GM19025 (cell line): Measurements from ENCODE around the gene ATF7.
"Not testable (repeated sequence)": the region's sequence is repeated elsewhere in the genome, so short reads cannot be mapped to it uniquely, and the experiment has no call there.

Experiments used
- ATAC-seq: cut with Tn5 transposase; IDR thresholded peaks from one replicate; pipeline ENCODE4 v1.9.1; 2021; ENCODE audit warnings: mild to moderate bottlenecking, low read depth, moderate library complexity; ENCODE audit not compliant: unreplicated experiment

The ATF7 gene

GRCh38 chr12:53631721-53632120, 5.5 kb upstream of the ATF7 start:
- no peak for ATAC-seq

- ATAC-seq = no peak
Observed at GRCh38 chr12:53627919-53628318, 1.7 kb upstream of the ATF7 start.

- no peak for ATAC-seq
Observed at GRCh38 chr12:53626702-53627169, 554 bp upstream of the ATF7 start.

DNA sequence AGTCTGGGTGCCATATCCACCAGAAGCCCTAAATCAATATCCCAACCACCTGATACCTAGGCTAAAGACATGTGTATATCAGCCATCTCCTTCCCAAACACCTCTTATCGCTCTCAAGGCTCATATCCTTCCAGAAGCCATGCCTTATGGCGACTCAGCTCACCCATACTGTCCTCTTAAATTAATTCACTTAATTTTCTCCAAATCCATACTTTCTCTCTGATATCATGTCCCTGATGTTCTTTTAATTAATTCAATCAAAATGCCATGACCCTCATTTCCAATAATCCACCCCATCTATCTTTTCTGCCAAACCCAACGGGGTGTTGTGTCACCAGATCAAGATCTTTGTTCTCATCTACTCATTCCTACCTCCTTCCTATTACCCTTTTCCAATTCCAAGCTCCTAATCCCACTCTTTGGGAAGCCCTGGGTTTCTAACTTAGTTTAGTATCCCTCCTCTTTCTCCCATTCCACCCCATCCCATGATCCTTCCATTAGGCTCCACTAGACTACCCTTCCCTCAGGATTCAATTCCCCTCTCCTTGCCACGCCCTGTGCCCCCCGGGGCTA, 723 bp downstream of the ATF7 start:
- ATAC-seq = no peak

- ATAC-seq = no peak
Observed at GRCh38 chr12:53624956-53625355, 1.2 kb downstream of the ATF7 start.

DNA sequence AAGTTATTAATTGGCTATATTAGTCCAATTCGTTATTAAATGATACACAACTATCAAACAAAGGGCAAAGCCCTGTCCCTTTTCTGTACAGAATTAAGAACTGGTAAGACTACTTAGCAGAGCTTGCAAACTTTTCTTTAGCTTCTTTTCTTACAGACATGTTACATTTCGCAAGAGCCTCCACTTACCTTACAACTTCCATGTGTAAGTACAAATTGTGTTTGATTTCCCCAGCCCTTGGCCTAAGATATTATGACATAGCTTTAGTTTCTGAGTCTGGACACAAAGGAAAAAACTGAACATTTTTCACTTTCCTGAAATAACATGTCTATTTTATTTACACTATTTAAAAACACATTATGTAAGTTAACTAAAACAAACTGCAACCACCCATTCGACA, 1.7 kb downstream of the ATF7 start:
- ATAC-seq = no peak

DNA sequence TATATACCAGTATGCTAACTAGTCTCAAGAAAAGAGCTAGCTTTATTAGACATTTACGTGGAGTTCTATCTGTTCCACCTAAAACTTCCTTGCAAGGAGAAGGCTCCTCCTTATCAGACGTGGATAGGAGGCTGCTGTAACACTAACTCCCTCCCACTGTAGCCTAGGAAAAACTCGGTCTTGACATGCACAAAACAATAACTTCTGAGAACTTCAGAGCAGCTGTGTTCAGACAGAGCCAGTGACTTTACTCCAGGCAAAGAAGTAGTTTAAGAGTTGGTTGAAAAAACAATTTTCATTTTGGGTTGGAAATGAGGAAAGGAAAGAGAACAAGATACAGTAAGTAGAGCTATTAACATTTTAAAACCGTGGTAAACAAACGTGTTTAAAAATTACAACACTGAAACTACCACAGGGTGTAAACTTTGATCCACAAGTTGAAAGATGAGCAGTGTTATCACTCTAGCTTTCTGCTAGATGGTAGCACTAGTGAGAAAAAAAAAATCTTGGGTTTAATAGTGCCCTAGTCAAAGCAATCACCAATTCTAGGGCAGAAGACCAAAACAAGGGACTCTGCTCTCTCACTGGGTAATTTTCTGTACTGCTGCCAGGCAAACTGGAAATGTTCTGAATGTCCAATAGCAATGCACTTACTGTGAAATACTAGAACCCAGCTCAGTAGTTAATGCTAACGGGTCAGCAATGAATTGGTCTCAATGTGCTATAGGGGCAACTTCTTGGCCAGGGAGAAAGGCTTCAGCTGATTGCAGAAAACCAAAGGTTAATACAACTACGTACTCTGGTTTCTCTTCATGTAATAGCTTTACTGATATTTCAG, 2.4 kb downstream of the ATF7 start:
- no peak for ATAC-seq

GRCh38 chr12:53622724-53623123, 3.5 kb downstream of the ATF7 start:
- ATAC-seq = no peak

- no peak for ATAC-seq
Observed at GRCh38 chr12:53618275-53618674, 7.9 kb downstream of the ATF7 start.

- ATAC-seq = no peak
Observed at GRCh38 chr12:53617700-53618099, 8.5 kb downstream of the ATF7 start.

DNA sequence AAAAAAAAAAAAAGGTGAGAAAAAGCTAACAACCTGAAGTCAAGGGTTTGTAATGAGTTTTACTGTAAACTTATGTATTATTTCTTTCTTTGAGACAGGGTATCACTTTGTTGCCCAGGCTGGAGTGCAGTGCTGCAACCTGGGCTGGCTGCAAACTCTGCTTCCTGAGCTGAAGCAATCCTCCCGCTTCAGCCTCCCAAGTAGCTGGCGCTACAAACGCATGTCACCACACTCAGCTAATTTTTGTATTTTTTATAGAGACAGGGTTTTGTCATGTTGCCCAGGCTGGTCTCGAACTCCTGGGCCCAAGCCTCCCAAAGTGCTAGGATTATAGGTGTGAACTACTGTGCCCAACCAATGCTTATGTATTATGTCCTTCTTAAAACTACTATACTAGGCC, 9.2 kb downstream of the ATF7 start:
- ATAC-seq = no peak

- ATAC-seq = no peak
Observed at GRCh38 chr12:53613821-53614220, 12.4 kb downstream of the ATF7 start.

GRCh38 chr12:53612978-53613377, 13.2 kb downstream of the ATF7 start:
- no peak for ATAC-seq

DNA sequence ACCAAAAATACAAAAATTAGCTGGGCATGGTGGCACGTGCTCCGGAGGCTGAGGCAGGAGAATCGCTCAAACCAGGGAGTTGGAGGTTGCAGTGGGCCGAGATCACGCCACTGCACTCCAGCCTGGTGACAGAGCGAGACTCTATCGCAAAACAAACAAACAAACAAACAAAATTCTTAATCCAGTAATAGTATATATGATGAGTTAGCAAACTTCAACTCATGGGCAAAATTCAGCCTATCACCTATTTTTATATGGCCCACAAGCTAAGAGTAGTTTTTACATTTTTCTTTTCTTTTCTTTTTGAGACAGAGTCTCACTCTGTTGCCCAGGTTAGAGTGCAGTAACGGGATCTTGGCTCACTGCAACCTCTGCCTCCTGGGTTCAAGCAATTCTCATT, 14.9 kb downstream of the ATF7 start:
- no peak for ATAC-seq

DNA sequence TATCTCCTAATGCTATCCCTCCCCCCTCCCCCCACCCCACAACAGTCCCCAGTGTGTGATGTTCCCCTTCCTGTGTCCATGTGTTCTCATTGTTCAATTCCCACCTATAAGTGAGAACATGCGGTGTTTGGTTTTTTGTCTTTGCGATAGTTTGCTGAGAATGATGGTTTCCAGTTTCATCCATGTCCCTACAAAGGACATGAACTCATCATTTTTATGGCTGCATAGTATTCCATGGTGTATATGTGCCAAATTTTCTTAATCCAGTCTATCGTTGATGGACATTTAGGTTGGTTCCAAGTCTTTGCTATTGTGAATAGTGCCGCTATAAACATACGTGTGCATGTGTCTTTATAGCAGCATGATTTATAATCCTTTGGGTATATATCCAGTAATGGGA, 19.5 kb downstream of the ATF7 start:
- ATAC-seq = not testable (repeated sequence)

DNA sequence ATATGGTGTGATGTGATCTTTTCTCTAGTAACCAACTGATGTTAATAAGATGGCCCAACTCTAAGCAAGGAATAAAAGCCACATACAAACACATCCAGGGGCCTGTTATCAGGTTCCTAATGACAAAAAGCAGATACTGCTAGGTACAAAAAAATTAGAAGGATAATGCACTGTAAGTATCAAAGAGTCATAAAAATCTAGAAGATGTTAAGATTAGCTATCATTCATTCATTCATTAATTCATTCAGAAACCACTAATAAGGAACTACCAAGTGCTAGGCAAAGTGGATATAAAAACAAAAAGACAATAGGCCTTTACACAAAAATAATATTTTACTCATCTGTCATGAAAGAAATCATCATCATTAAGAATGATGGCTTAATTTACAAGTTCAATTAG, 21.6 kb downstream of the ATF7 start:
- no peak for ATAC-seq

- no peak for ATAC-seq
Observed at GRCh38 chr12:53603804-53604203, 22.4 kb downstream of the ATF7 start.

- ATAC-seq = no peak
Observed at GRCh38 chr12:53603196-53603595, 23.0 kb downstream of the ATF7 start.

- ATAC-seq = no peak
Observed at GRCh38 chr12:53602176-53602864, 23.9 kb downstream of the ATF7 start.

GRCh38 chr12:53601296-53601847, 24.8 kb downstream of the ATF7 start:
- no peak for ATAC-seq
